NCI-H526 (cell line): ENCODE data around the gene GATC.
"Not testable (repeated sequence)": the region's sequence is repeated elsewhere in the genome, so short reads cannot be mapped to it uniquely, and the experiment has no call there.

Experiments used
- DNase-seq, 2 experiments: peaks; one replicate each; lab custom pipeline; 2025; lab: John Stamatoyannopoulos, UW

The GATC gene

GRCh38 chr12:120437735-120438494, 8.3 kb upstream of the GATC start, which contains the start of gene COX6A1:
COX6A1 (plus strand) TSS chr12:120438113; CDS start chr12:120438127, 14 bp downstream.
- peak; percentile 99 for DNase-seq

GRCh38 chr12:120438495-120439198, 7.6 kb upstream of the GATC start:
- peak in 1 of 2 experiments; percentile 8 for DNase-seq

GRCh38 chr12:120439646-120440247, 6.5 kb upstream of the GATC start:
- DNase-seq, result peak; percentile 17 to 81

GRCh38 chr12:120444676-120445075, 1.6 kb upstream of the GATC start:
- DNase-seq, result no peak

- not testable (repeated sequence) for DNase-seq
Observed at GRCh38 chr12:120446844-120447178, 567 bp downstream of the GATC start.

GRCh38 chr12:120447992-120448391, 1.7 kb downstream of the GATC start:
- DNase-seq, result no peak

GRCh38 chr12:120452524-120452923, 6.3 kb downstream of the GATC start:
- not testable (repeated sequence) for DNase-seq

GRCh38 chr12:120453060-120453750, 7.0 kb downstream of the GATC start:
- DNase-seq, result no peak

- peak in 1 of 2 experiments; percentile 47 for DNase-seq
Observed at GRCh38 chr12:120453977-120454376, 7.7 kb downstream of the GATC start.

- DNase-seq, result no peak
Observed at GRCh38 chr12:120455302-120455701, 9.1 kb downstream of the GATC start.

GRCh38 chr12:120457133-120457532, 10.9 kb downstream of the GATC start:
- DNase-seq, result peak in 1 of 2 experiments; percentile 10

GRCh38 chr12:120460157-120460556, 13.9 kb downstream of the GATC start:
- no peak for DNase-seq

GRCh38 chr12:120462099-120462640, 15.9 kb downstream of the GATC start:
- DNase-seq, result no peak

GRCh38 chr12:120463712-120464111, 17.5 kb downstream of the GATC start:
- DNase-seq, result no peak

- DNase-seq, result no peak
Observed at GRCh38 chr12:120465756-120466155, 19.5 kb downstream of the GATC start.

- DNase-seq, result peak in 1 of 2 experiments; percentile 52
Observed at GRCh38 chr12:120466560-120467315, 20.5 kb downstream of the GATC start.

- DNase-seq, result no peak
Observed at GRCh38 chr12:120467439-120467838, 21.2 kb downstream of the GATC start.

- peak in 1 of 2 experiments; percentile 53 for DNase-seq
Observed at GRCh38 chr12:120468325-120468820, 22.1 kb downstream of the GATC start.

- DNase-seq, result peak in 1 of 2 experiments; percentile 59
Observed at GRCh38 chr12:120468821-120469449, 22.7 kb downstream of the GATC start.

GRCh38 chr12:120469450-120470149, 23.4 kb downstream of the GATC start, which contains the start of gene SRSF9:
SRSF9 (minus strand) TSS chr12:120469748; CDS start chr12:120469609, 139 bp downstream.
- peak; percentile 91 to 97 for DNase-seq
